ENCODE measurements around the gene C2orf78.

DNA sequence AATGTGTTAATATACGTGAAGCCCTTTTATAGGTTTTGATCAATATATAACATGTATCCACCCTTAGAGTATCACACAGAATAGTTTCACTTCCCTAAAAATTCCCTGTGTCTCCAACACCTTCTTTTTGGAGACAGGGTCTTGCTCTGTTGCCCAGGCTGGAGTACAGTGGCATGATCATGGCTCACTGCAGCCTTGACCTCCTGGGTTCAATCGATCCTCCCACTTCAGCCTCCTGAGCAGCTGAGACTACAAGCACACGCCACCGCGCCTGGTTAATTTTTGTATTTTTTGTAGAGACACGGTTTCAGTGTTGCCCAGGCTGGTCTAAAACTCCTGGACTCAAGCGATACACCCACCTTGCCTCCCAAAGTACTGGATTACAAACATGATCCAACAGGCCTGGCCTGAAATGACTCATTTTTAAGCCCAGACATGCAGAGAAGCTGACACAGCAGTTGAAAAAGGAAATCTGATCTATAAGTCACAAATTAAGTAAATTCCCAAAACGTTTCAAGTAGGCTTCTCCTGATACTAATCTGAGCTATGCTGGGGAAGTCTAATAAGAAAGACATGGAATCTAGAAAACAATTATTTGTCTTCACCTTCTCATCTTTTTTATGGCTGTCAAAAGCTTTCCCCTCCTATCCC lies 7.0 kb upstream of the C2orf78 start:
- TF ChIP-seq CTCF (IDR thresholded peaks at IDR 0.05; ENCODE audit: borderline replicate concordance, extremely low read depth, low read length, poor library complexity, severe bottlenecking), result no peak
- no peak for TF ChIP-seq EZH2 (IDR thresholded peaks at IDR 0.05; ENCODE audit: borderline replicate concordance, low read depth, low read length, severe bottlenecking)
